Neural cell (in vitro differentiated cells): ENCODE results near the gene HSPA12A. TPM values are rescaled to one million over a fixed set of nuclear protein-coding genes. Genes with fewer than 3 reads are reported as not detected.

Experiments
- H2AFZ ChIP-seq: fragments of 200-600, 300-800 bp; sonication (generic), shearing (Covaris generic); 2 replicates; pipeline ENCODE4 v1.6.0; 2014; ENCODE audit warnings: low read depth, mild to moderate bottlenecking, antibody characterized with exemption, low read length, moderate library complexity
- H3F3A ChIP-seq: fragments of 200-600 bp; shearing (Covaris generic); 2 replicates; pipeline ENCODE4 v1.6.1; 2016; ENCODE audit warnings: mild to moderate bottlenecking, moderate library complexity, mixed read lengths, antibody characterized with exemption, low read length; ENCODE audit not compliant: insufficient read depth, poor library complexity, severe bottlenecking
- H3K27ac ChIP-seq: fragments of 200-600, 300-800 bp; sonication (generic), shearing (Covaris generic); 2 replicates; pipeline ENCODE4 v1.5.1; 2014; ENCODE audit warnings: mild to moderate bottlenecking, low read length, moderate library complexity
- H3K27me3 ChIP-seq: fragments of 300-800, 200-600 bp; sonication (generic), shearing (Covaris generic); 2 replicates; pipeline ENCODE4 v1.6.0; 2014; ENCODE audit warnings: mild to moderate bottlenecking, low read depth, low read length, moderate library complexity; ENCODE audit not compliant: insufficient read depth
- H3K36me3 ChIP-seq: fragments of 300-800, 200-600 bp; sonication (generic), shearing (Covaris generic); 2 replicates; pipeline ENCODE4 v1.5.1; 2014; ENCODE audit warnings: mild to moderate bottlenecking, antibody characterized with exemption, low read length, moderate library complexity; ENCODE audit not compliant: insufficient read depth
- H3K4me2 ChIP-seq: fragments of 300-800, 200-600 bp; sonication (generic), shearing (Covaris generic); 2 replicates; pipeline ENCODE4 v1.6.0; 2014; ENCODE audit warnings: mild to moderate bottlenecking, low read length
- H3K4me3 ChIP-seq: fragments of 300-800, 200-600 bp; sonication (generic), shearing (Covaris generic); 2 replicates; pipeline ENCODE4 v1.5.1; 2014; ENCODE audit warnings: mild to moderate bottlenecking, low read length, moderate library complexity
- H3K79me2 ChIP-seq: fragments of 200-600 bp; shearing (Covaris generic); replicated peaks from 2 replicates; pipeline ENCODE4 v1.6.0; 2014; ENCODE audit warnings: mild to moderate bottlenecking, low read length, moderate library complexity; ENCODE audit not compliant: insufficient read depth
- H3K9ac ChIP-seq: fragments of 300-800, 200-600 bp; sonication (generic), shearing (Covaris generic); 2 replicates; pipeline ENCODE4 v1.6.1; 2016; ENCODE audit warnings: mild to moderate bottlenecking, low read length, mixed read lengths
- H3K9me2 ChIP-seq: fragments of 200-600 bp; shearing (Covaris generic); 2 replicates; pipeline ENCODE4 v1.6.1; 2016; ENCODE audit warnings: mild to moderate bottlenecking, low read length, mixed read lengths; ENCODE audit not compliant: insufficient read depth
- H3K9me3 ChIP-seq: fragments of 200-600, 300-800 bp; sonication (generic), shearing (Covaris generic); 2 replicates; pipeline ENCODE4 v1.6.1; 2016; ENCODE audit warnings: mild to moderate bottlenecking, mixed run types, low read length, moderate library complexity, mixed read lengths
- H4K20me1 ChIP-seq: fragments of 200-600 bp; shearing (Covaris generic); 2 replicates; pipeline ENCODE4 v1.6.1; 2016; ENCODE audit warnings: mild to moderate bottlenecking, mixed run types; ENCODE audit not compliant: insufficient read depth
- CTCF ChIP-seq: fragments of 450-650 bp; IDR thresholded peaks from 2 replicates; pipeline ENCODE4 v1.5.1; 2014; ENCODE audit warnings: antibody characterized with exemption, mild to moderate bottlenecking, moderate library complexity; ENCODE audit not compliant: poor library complexity, severe bottlenecking
- EP300 ChIP-seq: fragments of 450-650 bp; conservative IDR thresholded peaks from 2 replicates; pipeline ENCODE4 v1.6.1; 2014; ENCODE audit warnings: antibody characterized with exemption, mild to moderate bottlenecking, moderate library complexity; ENCODE audit not compliant: poor library complexity, severe bottlenecking
- EZH2 ChIP-seq: fragments of 200-600, 300-800 bp; shearing (Covaris generic), sonication (generic); IDR thresholded peaks from 2 replicates; pipeline ENCODE4 v1.6.1; 2014; ENCODE audit warnings: antibody characterized with exemption, low read length, borderline replicate concordance, mild to moderate bottlenecking; ENCODE audit not compliant: insufficient read depth, poor library complexity, severe bottlenecking
- MXI1 ChIP-seq: fragments of 450-650 bp; conservative IDR thresholded peaks from 2 replicates; pipeline ENCODE4 v1.6.1; 2014; ENCODE audit warnings: antibody characterized with exemption, mild to moderate bottlenecking; ENCODE audit not compliant: poor library complexity, severe bottlenecking
- POLR2AphosphoS5 ChIP-seq: IDR thresholded peaks from 2 replicates; pipeline ENCODE4 v1.6.1; 2012
- RAD21 ChIP-seq: fragments of 450-650 bp; conservative IDR thresholded peaks from 2 replicates; pipeline ENCODE4 v1.6.1; 2014; ENCODE audit warnings: antibody characterized with exemption, mild to moderate bottlenecking, moderate library complexity
- REST ChIP-seq: IDR thresholded peaks from 2 replicates; pipeline ENCODE4 v1.6.1; 2012; ENCODE audit warnings: borderline replicate concordance
- SMC3 ChIP-seq: fragments of 450-650 bp; conservative IDR thresholded peaks from 2 replicates; pipeline ENCODE4 v1.6.1; 2014; ENCODE audit warnings: antibody characterized with exemption, mild to moderate bottlenecking, moderate library complexity; ENCODE audit not compliant: poor library complexity
- TAF1 ChIP-seq: IDR thresholded peaks from 2 replicates; pipeline ENCODE4 v1.6.1; 2012; ENCODE audit warnings: low read depth
- polyA plus RNA-seq: library from polyadenylated mRNA; depleted of rRNA; stranded (reverse); fragments of >200 nt; gene quantifications from 2 replicates; pipeline ENCODE4 v1.2.3, GENCODE V29; 2014

Gene HSPA12A
- polyA plus RNA-seq, 1 donor from 2014 or later = 5.9 TPM

- no peaks in the 10 kb centered on the region for H3F3A ChIP-seq
- H2AFZ ChIP-seq = no peak overlapping the region
- no peak overlapping the region for H3K9ac ChIP-seq
- no peaks in the 10 kb centered on the region for H3K27me3 ChIP-seq
- no peaks in the 10 kb centered on the region for H3K36me3 ChIP-seq
- H3K79me2 ChIP-seq = no peaks in the 10 kb centered on the region
- H3K4me3 ChIP-seq = no peak overlapping the region
- H4K20me1 ChIP-seq = no peaks in the 10 kb centered on the region
- no peak for TF ChIP-seq CTCF
- no peak for TF ChIP-seq TAF1
- no peak for TF ChIP-seq RAD21
- no peak for TF ChIP-seq SMC3
- TF ChIP-seq MXI1 = no peak
- TF ChIP-seq REST = no peak
- TF ChIP-seq EP300 = no peak
- TF ChIP-seq EZH2 = no peak
- no peak for TF ChIP-seq POLR2AphosphoS5
- no peak overlapping the region for H3K27ac ChIP-seq
- H3K9me3 ChIP-seq = no peaks in the 10 kb centered on the region
- H3K4me2 ChIP-seq = no peak overlapping the region
- no peaks in the 10 kb centered on the region for H3K9me2 ChIP-seq
These were observed 38.4 kb upstream of the HSPA12A start for GRCh38 chr10:116780691-116781205.

- H3K27me3 ChIP-seq = no peaks in the 10 kb centered on the region
- H3F3A ChIP-seq = no peaks in the 10 kb centered on the region
- no peaks in the 10 kb centered on the region for H3K36me3 ChIP-seq
- H3K9ac ChIP-seq = no peak overlapping the region
- H3K4me3 ChIP-seq = no peak overlapping the region
- H3K27ac ChIP-seq = no peak overlapping the region
- no peak overlapping the region for H2AFZ ChIP-seq
- no peaks in the 10 kb centered on the region for H3K9me3 ChIP-seq
- H3K4me2 ChIP-seq = no peak overlapping the region
- no peaks in the 10 kb centered on the region for H3K79me2 ChIP-seq
- no peaks in the 10 kb centered on the region for H3K9me2 ChIP-seq
- no peak for TF ChIP-seq EZH2
- TF ChIP-seq CTCF = no peak
- TF ChIP-seq REST = no peak
- no peak for TF ChIP-seq MXI1
- no peak for TF ChIP-seq TAF1
- no peak for TF ChIP-seq SMC3
- TF ChIP-seq POLR2AphosphoS5 = no peak
- no peak for TF ChIP-seq RAD21
- TF ChIP-seq EP300 = no peak
- H4K20me1 ChIP-seq = no peaks in the 10 kb centered on the region
These were observed 36.8 kb upstream of the HSPA12A start for GRCh38 chr10:116779076-116779687.
